Right cardiac atrium (tissue), 5 donors: Measurements from ENCODE around the gene PGM3. TPM values are rescaled to one million over a fixed set of nuclear protein-coding genes. Genes with fewer than 3 reads are reported as not detected.

ENCODE experiments used
- ATAC-seq, 2 donors: fragments of 200-7000 bp; cut with Tn5 transposase; one replicate each; pipeline versions ENCODE4 v1.8.0 to v1.9.1; 2020; ENCODE audit warnings: moderate library complexity in 2 of 2, mild to moderate bottlenecking in 1 of 2
- DNase-seq, 3 donors: peaks; one replicate each; pipeline ENCODE4 v3.0.0-alpha.2; 2020
- H3K27ac ChIP-seq: one replicate; pipeline ENCODE4 v1.5.1; 2013; ENCODE audit warnings: mild to moderate bottlenecking, low read length, control low read depth, moderate library complexity
- H3K27me3 ChIP-seq: one replicate; pipeline ENCODE4 v1.6.1; 2013; ENCODE audit not compliant: control insufficient read depth, insufficient read depth
- H3K4me1 ChIP-seq: one replicate; pipeline ENCODE4 v1.6.1; 2013; ENCODE audit warnings: low read length; ENCODE audit not compliant: control insufficient read depth, insufficient read depth
- H3K4me3 ChIP-seq: one replicate; pipeline ENCODE4 v1.5.1; 2013; ENCODE audit warnings: low read length, control low read depth
- H3K9me3 ChIP-seq: one replicate; pipeline ENCODE4 v1.6.1; 2013; ENCODE audit warnings: low read length; ENCODE audit not compliant: control insufficient read depth
- WGBS: extraction: QIAGEN DNeasy Blood & Tissue Kit; methylation state at CpG from one replicate; pipeline ENCODE4 v1.1.7; 2013; 5-methylcytosine and 5-hydroxymethylcytosine counted together
- intact Hi-C, 4 donors: fragments of 100-400 bp; cut with DNase I; formaldehyde crosslinking; loops; one replicate each; pipeline versions ENCODE4 v1.11.0 to v1.14.0; 2022 to 2023
- polyA plus RNA-seq: library from polyadenylated mRNA; stranded (reverse); fragments of 200-250 nt; gene quantifications from one replicate; pipeline ENCODE4 v1.2.3, GENCODE V29; 2013
- total RNA-seq, 4 donors: library from RNA; stranded (reverse); fragmentation: NEBNext Ultra II Directional; extraction: Animal tissue kit (Norgen Biotek cat#: 25700); gene quantifications; one replicate each; pipeline ENCODE4 v1.2.1, GENCODE V29; 2021
- donor health status: healthy with polysubstance abuse.
- donor health status: DM: no; HTN: yes; CAD: no.
- donor health status: DM: no; HTN: no; CAD: no.
- donor health status: DM: no; HTN: yes; CAD: no; lungs with severe emphysema.
- donor health status: DM: yes; HTN: yes; CAD: no.

PGM3 gene
- total and polyA plus RNA-seq, 5 donors: 5.8 to 31.1 (median 17.1) TPM

- Histone ChIP-seq H3K9me3 (no peaks in the 10 kb centered on the region), H3K27me3 (no peaks in the 10 kb centered on the region), H3K27ac (no peak overlapping the region), H3K4me1 (no peaks in the 10 kb centered on the region), H3K4me3 (no peak overlapping the region)
- DNase-seq (peak in 2 of 3 donors; percentile 43 to 50), ATAC-seq (peak; percentile 81 to 95)
- 48% methylated on average over 9 of the region's 9 CpGs for WGBS
- intact Hi-C loops: no loop called here
These were observed 9.8 kb downstream of the PGM3 start for GRCh38 chr6:83183082-83183828.

- 90% methylated on average over 1 of the region's 1 CpG for WGBS
- ATAC-seq (no peak), DNase-seq (no peak)
- no peaks in the 10 kb centered on the region for H3K27me3 ChIP-seq
- no peaks in the 10 kb centered on the region for H3K4me1 ChIP-seq
- no peak overlapping the region for H3K27ac ChIP-seq
- H3K4me3 ChIP-seq: no peak overlapping the region
- H3K9me3 ChIP-seq: no peaks in the 10 kb centered on the region
- intact Hi-C loops: no loop called here
These were observed 11.0 kb downstream of the PGM3 start for GRCh38 chr6:83182114-83182513.

- no peak for DNase-seq
- Histone ChIP-seq H3K4me3 (no peak overlapping the region), H3K27ac (no peak overlapping the region), H3K4me1 (no peaks in the 10 kb centered on the region), H3K9me3 (no peaks in the 10 kb centered on the region), H3K27me3 (no peaks in the 10 kb centered on the region)
- ATAC-seq: no peak
- intact Hi-C loops: no loop called here
These were observed 12.6 kb downstream of the PGM3 start for GRCh38 chr6:83180426-83180950.

GRCh38 chr6:83176246-83176645 lies 16.8 kb downstream of the PGM3 start:
- H3K4me3 ChIP-seq: no peak overlapping the region
- no peak for ATAC-seq
- no peaks in the 10 kb centered on the region for H3K27me3 ChIP-seq
- no peaks in the 10 kb centered on the region for H3K4me1 ChIP-seq
- H3K27ac ChIP-seq: no peak overlapping the region
- no peaks in the 10 kb centered on the region for H3K9me3 ChIP-seq
- whole genome bisulfite sequencing: 81% methylated on average over 4 of the region's 4 CpGs
- DNase-seq: no peak
- intact Hi-C loops: no loop called here

- 88% methylated on average over 1 of the region's 1 CpG for WGBS
- Histone ChIP-seq H3K27ac (no peak overlapping the region), H3K4me1 (no peaks in the 10 kb centered on the region), H3K9me3 (no peaks in the 10 kb centered on the region), H3K27me3 (no peaks in the 10 kb centered on the region), H3K4me3 (no peak overlapping the region)
- no peak for ATAC-seq
- intact Hi-C loops: no loop called here
- no peak for DNase-seq
These were observed 23.6 kb downstream of the PGM3 start for GRCh38 chr6:83169511-83169910.

- H3K4me3 ChIP-seq: no peak overlapping the region
- H3K4me1 ChIP-seq: no peaks in the 10 kb centered on the region
- intact Hi-C loops: no loop called here
- no peaks in the 10 kb centered on the region for H3K9me3 ChIP-seq
- no peak for DNase-seq
- H3K27ac ChIP-seq: no peak overlapping the region
- ATAC-seq: no peak
- H3K27me3 ChIP-seq: no peaks in the 10 kb centered on the region
These were observed 24.0 kb downstream of the PGM3 start for GRCh38 chr6:83169106-83169505.

GRCh38 chr6:83168556-83168955 lies 24.5 kb downstream of the PGM3 start:
- intact Hi-C loops: no loop called here
- H3K9me3 ChIP-seq: no peaks in the 10 kb centered on the region
- no peaks in the 10 kb centered on the region for H3K4me1 ChIP-seq
- H3K27me3 ChIP-seq: no peaks in the 10 kb centered on the region
- 87% methylated on average over 1 of the region's 1 CpG for WGBS
- ATAC-seq (no peak), DNase-seq (no peak)
- no peak overlapping the region for H3K27ac ChIP-seq
- no peak overlapping the region for H3K4me3 ChIP-seq

- ATAC-seq: no peak
- Histone ChIP-seq H3K9me3 (no peaks in the 10 kb centered on the region), H3K27ac (no peak overlapping the region), H3K27me3 (no peaks in the 10 kb centered on the region), H3K4me1 (no peaks in the 10 kb centered on the region), H3K4me3 (no peak overlapping the region)
- DNase-seq: no peak
- intact Hi-C loops: no loop called here
- WGBS: 91% methylated on average over 5 of the region's 5 CpGs
These were observed 25.3 kb downstream of the PGM3 start for GRCh38 chr6:83167726-83168278.

GRCh38 chr6:83160167-83160566 lies 32.9 kb downstream of the PGM3 start:
- H3K27me3 ChIP-seq: no peaks in the 10 kb centered on the region
- H3K27ac ChIP-seq: no peak overlapping the region
- H3K4me3 ChIP-seq: no peak overlapping the region
- DNase-seq (no peak), ATAC-seq (peak; percentile 31 to 56)
- no peaks in the 10 kb centered on the region for H3K4me1 ChIP-seq
- 53% methylated on average over 1 of the region's 1 CpG for WGBS
- no peaks in the 10 kb centered on the region for H3K9me3 ChIP-seq
- intact Hi-C loops: no loop called here

GRCh38 chr6:83155794-83156193 lies 37.3 kb downstream of the PGM3 start:
- no peak for DNase-seq
- Histone ChIP-seq H3K4me3 (no peak overlapping the region), H3K4me1 (no peaks in the 10 kb centered on the region), H3K27ac (no peak overlapping the region), H3K27me3 (no peaks in the 10 kb centered on the region), H3K9me3 (no peaks in the 10 kb centered on the region)
- intact Hi-C loops: no loop called here
- peak in 1 of 2 donors; percentile 24 for ATAC-seq
- WGBS: 47% methylated on average over 2 of the region's 2 CpGs

- H3K4me1 ChIP-seq: no peaks in the 10 kb centered on the region
- H3K27ac ChIP-seq: no peak overlapping the region
- no peaks in the 10 kb centered on the region for H3K27me3 ChIP-seq
- no peaks in the 10 kb centered on the region for H3K9me3 ChIP-seq
- 77% methylated on average over 4 of the region's 4 CpGs for WGBS
- DNase-seq (no peak), ATAC-seq (no peak)
- no peak overlapping the region for H3K4me3 ChIP-seq
- intact Hi-C loops: no loop called here
These were observed 39.1 kb downstream of the PGM3 start for GRCh38 chr6:83153883-83154521.
